Retinal pigment epithelial cell (primary cell): Measurements from ENCODE around the gene RPS6KC1.

Source experiments
- DNase-seq: peaks from one replicate; pipeline ENCODE4 v3.0.0-alpha.2; 2010; ENCODE audit warnings: low read depth
- H3K4me3 ChIP-seq: 2 replicates; pipeline ENCODE4 v1.5.1; 2011; ENCODE audit warnings: mild to moderate bottlenecking, low read length, control low read depth, moderate library complexity
- TF ChIP-seq, protein P1 (sequence below): conservative IDR thresholded peaks from 2 replicates; pipeline ENCODE4 v1.5.1; 2011; ENCODE audit warnings: low read depth, low read length, control low read depth, inconsistent platforms

The RPS6KC1 gene

DNA sequence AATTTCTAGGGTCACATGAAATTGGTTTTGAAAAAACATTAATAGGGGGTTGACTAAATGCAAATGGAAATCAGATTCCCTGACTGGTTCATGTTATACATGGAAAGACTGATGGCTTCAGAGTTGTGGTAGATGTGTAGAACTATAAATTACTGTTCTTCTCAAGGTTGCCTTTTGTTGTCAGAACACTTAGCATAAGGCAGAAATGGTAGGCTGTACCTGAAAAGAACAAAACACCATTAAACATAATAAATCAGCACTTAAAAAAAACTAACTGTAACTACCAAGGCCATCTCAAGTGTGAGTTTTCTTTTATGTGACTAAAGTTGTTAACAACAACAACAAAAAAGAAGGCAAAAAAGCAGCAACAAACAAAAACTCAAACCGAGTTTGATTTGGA lies 111.8 kb downstream of the RPS6KC1 start:
- no peak for DNase-seq
- H3K4me3 ChIP-seq = no peak overlapping the region
- TF ChIP-seq, protein P1, sequence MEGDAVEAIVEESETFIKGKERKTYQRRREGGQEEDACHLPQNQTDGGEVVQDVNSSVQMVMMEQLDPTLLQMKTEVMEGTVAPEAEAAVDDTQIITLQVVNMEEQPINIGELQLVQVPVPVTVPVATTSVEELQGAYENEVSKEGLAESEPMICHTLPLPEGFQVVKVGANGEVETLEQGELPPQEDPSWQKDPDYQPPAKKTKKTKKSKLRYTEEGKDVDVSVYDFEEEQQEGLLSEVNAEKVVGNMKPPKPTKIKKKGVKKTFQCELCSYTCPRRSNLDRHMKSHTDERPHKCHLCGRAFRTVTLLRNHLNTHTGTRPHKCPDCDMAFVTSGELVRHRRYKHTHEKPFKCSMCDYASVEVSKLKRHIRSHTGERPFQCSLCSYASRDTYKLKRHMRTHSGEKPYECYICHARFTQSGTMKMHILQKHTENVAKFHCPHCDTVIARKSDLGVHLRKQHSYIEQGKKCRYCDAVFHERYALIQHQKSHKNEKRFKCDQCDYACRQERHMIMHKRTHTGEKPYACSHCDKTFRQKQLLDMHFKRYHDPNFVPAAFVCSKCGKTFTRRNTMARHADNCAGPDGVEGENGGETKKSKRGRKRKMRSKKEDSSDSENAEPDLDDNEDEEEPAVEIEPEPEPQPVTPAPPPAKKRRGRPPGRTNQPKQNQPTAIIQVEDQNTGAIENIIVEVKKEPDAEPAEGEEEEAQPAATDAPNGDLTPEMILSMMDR = no peak

DNA sequence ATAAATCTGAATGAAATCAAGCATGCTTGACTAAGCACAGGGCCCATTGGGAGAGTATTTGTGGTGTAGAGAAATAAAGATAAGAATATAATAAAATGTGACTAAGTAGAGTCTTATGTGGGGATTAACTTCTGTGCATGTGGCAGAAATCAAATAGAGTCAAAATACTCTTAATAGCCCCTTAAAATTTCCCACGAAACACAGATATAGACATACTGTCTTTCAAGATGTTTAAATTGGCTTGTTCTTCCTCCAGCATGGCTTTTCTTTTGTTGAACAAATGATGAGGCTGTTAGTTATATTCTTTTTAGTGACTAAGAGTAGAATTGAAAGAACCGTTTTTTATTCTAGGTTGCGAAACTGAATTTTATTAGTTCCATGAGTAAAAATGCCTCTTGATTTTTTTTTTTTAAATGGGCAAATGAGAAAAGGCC lies 112.3 kb downstream of the RPS6KC1 start:
- peak; percentile 2 for DNase-seq
- no peak overlapping the region for H3K4me3 ChIP-seq
- TF ChIP-seq, protein P1 = no peak

DNA sequence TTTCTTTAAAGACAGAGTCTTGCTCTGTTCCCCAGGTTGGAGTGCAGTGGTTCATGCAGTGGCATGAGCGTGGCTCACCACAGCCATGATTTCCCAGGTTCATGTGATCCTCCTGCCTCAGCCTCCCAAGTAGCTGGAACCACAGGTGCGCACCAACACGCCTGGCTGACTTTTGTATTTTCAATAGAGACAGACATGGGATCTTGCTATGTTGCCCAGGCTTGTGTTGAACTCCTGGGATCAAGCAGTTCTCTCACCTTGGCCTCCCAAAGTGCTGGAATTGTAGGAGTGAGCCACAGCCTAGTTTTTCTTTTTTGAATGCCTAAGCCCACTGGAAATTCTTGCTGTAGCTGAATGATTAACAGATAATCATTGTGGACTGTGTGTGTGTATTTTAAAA lies 113.5 kb downstream of the RPS6KC1 start:
- no peak for DNase-seq
- TF ChIP-seq, protein P1 = no peak

DNA sequence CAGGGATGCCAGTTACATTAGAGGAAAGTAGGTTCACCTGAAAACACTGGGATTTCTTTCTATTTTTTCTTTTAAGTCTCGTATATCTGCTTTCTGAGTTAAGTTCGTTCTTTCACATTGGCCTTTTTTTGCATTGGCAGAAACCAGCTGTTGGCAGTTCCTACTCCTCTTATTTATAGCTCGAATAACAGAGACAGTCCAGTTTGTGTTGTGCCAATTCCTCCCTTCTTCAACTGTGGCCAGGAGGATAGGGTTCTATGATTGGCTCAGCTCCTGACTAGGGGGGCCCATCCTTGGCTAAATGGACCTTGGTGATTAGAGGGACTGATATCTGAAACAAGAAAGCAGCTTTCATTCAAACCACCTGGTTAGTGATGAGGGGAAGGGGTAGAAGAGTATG lies 115.8 kb downstream of the RPS6KC1 start:
- no peak for DNase-seq
- H3K4me3 ChIP-seq = no peak overlapping the region
- TF ChIP-seq, protein P1 = no peak

More for the DNA sequence above, 113.5 kb downstream of the RPS6KC1 start:
- H3K4me3 ChIP-seq = no peak overlapping the region

DNA sequence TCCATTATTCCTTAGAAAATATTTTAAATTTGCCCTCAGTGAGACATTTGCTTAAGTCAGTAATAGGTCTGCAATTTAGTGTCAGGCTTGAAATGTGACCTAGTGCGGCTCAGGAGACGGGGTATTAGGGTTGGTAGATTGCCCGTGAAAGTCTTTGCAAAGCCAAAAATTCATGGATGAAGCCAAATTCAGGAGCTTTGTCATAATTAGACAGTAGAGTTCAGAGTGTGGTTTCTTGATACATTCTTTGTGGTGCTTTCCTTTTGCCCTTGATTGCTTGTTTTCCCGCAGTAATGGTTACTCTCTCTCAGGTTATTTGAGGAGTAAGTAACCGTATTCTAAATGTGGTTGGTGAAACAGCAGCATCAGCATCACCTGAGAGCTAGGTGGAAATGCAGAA lies 120.7 kb downstream of the RPS6KC1 start:
- H3K4me3 ChIP-seq = no peak overlapping the region
- TF ChIP-seq, protein P1 = no peak
- peak; percentile 11 for DNase-seq

DNA sequence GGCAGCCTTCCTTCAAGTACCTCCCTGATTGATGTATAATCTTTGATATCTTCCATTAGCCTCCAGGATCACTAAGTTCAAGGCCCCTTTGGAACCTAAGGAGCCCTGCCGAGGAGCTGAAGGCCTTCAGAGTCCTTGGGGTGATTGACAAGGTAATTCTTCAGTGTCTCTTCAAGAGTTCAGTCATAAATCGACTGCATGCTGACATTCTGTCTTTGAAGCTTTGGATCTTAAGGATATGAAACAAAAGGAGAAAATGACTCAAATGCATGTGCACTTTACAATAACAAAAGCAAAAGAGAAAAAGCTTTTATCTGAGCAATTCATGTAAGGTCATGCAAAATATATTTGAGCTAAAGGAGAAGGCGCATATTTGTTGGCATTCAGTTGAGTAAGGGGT lies 125.3 kb downstream of the RPS6KC1 start:
- TF ChIP-seq, protein P1 = no peak
- H3K4me3 ChIP-seq = no peak overlapping the region
- DNase-seq = no peak

DNA sequence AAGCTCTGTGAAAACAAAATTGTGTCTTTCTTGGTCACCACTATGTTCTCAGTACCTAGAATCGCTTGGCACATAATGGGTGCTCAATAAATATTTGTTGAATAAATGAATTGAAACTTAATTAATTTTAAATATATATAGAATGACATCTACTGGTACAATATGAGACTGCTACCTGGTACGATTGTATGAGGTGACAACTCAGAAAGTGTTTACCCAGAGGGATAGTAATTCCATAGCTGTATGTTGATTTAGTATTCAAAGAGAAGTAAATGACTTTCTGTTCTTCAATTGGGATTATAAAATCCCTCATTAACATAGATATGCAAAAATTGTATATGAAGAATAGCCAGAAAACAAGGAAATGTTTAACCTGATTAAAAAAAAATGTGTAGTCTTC lies 128.7 kb downstream of the RPS6KC1 start:
- no peak for DNase-seq
- no peak overlapping the region for H3K4me3 ChIP-seq
- TF ChIP-seq, protein P1 = no peak
